Thyroid gland (tissue), 4 donors: Measurements from ENCODE around the gene SHH.

ENCODE experiments used
- POLR2A ChIP-seq, 2 donors: fragments of 450-650 bp; IDR thresholded peaks; one replicate each; pipeline ENCODE4 v1.6.1; 2017; ENCODE audit warnings: antibody characterized with exemption in 2 of 2, mild to moderate bottlenecking in 2 of 2, moderate library complexity in 1 of 2
- TF ChIP-seq, protein P1 (sequence below), 6 experiments: fragments of 200-600 bp in 3 of 6; fragments of 450-650 bp in 3 of 6; sonication (generic) in 3 of 6; IDR thresholded peaks; one replicate each; pipeline ENCODE4 v1.5.1; 2016 to 2019; ENCODE audit warnings: antibody characterized with exemption in 6 of 6, mild to moderate bottlenecking in 2 of 6, inconsistent platforms in 1 of 6, moderate library complexity in 1 of 6

DNA sequence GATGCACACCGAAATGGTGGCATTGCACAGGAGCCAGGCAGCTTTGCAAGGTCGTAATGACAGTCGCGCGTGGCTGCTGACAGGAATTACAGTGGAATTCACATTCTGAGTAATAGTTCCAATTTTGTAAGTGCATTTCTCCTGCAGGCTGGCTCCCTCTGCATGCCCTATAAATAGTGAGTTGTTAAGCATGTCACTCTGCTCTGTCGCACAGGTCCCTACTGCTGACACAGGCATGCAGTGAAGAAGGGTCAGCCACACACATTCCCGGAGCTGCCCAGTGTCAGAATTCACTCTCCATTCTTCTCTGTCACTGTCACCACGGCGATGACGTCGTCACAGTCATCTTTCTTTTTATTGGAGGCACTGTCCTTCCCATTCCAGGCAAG, 49.2 kb upstream of the SHH start:
- TF ChIP-seq, protein P1, sequence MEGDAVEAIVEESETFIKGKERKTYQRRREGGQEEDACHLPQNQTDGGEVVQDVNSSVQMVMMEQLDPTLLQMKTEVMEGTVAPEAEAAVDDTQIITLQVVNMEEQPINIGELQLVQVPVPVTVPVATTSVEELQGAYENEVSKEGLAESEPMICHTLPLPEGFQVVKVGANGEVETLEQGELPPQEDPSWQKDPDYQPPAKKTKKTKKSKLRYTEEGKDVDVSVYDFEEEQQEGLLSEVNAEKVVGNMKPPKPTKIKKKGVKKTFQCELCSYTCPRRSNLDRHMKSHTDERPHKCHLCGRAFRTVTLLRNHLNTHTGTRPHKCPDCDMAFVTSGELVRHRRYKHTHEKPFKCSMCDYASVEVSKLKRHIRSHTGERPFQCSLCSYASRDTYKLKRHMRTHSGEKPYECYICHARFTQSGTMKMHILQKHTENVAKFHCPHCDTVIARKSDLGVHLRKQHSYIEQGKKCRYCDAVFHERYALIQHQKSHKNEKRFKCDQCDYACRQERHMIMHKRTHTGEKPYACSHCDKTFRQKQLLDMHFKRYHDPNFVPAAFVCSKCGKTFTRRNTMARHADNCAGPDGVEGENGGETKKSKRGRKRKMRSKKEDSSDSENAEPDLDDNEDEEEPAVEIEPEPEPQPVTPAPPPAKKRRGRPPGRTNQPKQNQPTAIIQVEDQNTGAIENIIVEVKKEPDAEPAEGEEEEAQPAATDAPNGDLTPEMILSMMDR (IDR thresholded peaks at IDR 0.05), result no peak
- no peak for TF ChIP-seq POLR2A (IDR thresholded peaks at IDR 0.05)
